OCI-LY1 (cell line): ENCODE measurements around the gene NTSR1.

ENCODE experiments used
- CTCF ChIP-seq: fragments of 200-600 bp; sonication (generic), shearing (Covaris generic); IDR thresholded peaks from 2 replicates; pipeline ENCODE4 v1.5.1; 2017; ENCODE audit warnings: mild to moderate bottlenecking, antibody characterized with exemption, low read length, moderate library complexity, mixed read lengths
- EZH2 ChIP-seq: fragments of 200-600 bp; sonication (generic), shearing (Covaris generic); IDR thresholded peaks from 2 replicates; pipeline ENCODE4 v1.8.0; 2017; ENCODE audit warnings: borderline replicate concordance, mixed run types, mild to moderate bottlenecking, antibody characterized with exemption, low read length, moderate library complexity, mixed read lengths

- TF ChIP-seq CTCF (no peak), EZH2 (no peak)
Observed at GRCh38 chr20:62711703-62712101, 3.1 kb downstream of the NTSR1 start.
